GM12865 (cell line): ENCODE measurements around the gene THSD4.
A peak's percentile ranks its signal among the peaks of the same experiment; 100 is the strongest.

Experiments
- DNase-seq: peaks from one replicate; pipeline ENCODE4 v3.0.0; 2010; ENCODE audit warnings: low read depth
- H3K4me3 ChIP-seq: 2 replicates; pipeline ENCODE4 v1.5.1; 2011; ENCODE audit warnings: mild to moderate bottlenecking, low read depth, low read length, control low read depth
- TF ChIP-seq, protein P1 (sequence below): IDR thresholded peaks from 2 replicates; pipeline ENCODE4 v1.5.1; 2011; ENCODE audit warnings: low read length, control low read depth, low read depth, inconsistent platforms; ENCODE audit not compliant: insufficient read depth; ENCODE audit errors: missing control alignments

THSD4 gene

DNA sequence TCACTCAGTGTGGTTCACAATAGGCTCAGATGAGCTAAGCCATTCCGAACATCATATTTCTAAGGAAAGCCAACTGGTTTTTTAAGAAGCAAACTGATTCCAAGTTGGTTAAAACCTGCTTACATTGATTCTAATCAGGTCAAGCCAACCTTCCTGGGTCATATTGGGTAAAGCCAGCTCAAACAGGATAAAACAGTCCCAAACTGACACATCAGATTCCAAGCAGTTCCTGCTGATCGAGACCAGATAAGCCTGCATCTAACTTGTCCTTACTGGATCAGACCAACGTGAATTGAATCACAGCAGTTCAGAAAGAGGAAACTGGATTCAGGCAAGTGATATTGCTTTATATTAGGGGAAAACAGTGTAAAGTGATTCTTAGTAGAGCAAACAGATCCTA lies 18.6 kb upstream of the THSD4 start:
- no peak overlapping the region for H3K4me3 ChIP-seq
- TF ChIP-seq, protein P1, sequence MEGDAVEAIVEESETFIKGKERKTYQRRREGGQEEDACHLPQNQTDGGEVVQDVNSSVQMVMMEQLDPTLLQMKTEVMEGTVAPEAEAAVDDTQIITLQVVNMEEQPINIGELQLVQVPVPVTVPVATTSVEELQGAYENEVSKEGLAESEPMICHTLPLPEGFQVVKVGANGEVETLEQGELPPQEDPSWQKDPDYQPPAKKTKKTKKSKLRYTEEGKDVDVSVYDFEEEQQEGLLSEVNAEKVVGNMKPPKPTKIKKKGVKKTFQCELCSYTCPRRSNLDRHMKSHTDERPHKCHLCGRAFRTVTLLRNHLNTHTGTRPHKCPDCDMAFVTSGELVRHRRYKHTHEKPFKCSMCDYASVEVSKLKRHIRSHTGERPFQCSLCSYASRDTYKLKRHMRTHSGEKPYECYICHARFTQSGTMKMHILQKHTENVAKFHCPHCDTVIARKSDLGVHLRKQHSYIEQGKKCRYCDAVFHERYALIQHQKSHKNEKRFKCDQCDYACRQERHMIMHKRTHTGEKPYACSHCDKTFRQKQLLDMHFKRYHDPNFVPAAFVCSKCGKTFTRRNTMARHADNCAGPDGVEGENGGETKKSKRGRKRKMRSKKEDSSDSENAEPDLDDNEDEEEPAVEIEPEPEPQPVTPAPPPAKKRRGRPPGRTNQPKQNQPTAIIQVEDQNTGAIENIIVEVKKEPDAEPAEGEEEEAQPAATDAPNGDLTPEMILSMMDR: no peak
- DNase-seq: no peak

DNA sequence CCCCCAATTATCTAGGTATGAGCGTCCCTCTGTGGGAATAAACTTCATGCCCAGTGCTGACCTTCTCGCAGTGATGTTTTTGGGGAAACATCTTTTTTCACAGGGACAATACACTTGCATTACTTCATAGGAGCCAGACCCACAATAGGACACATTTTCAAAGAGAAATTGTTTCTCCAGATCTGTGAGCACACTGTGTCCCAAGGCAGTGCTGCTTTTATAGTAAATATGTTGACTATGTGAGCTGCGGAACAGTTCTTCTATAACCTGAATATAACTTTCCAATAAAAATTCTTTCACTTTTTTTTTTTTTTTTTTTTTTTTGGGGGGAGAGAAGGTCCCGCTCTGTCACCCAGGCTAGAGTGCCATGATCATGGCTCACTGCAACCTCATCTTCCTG lies 17.4 kb upstream of the THSD4 start:
- TF ChIP-seq, protein P1: no peak
- no peak overlapping the region for H3K4me3 ChIP-seq
- DNase-seq: no peak

DNA sequence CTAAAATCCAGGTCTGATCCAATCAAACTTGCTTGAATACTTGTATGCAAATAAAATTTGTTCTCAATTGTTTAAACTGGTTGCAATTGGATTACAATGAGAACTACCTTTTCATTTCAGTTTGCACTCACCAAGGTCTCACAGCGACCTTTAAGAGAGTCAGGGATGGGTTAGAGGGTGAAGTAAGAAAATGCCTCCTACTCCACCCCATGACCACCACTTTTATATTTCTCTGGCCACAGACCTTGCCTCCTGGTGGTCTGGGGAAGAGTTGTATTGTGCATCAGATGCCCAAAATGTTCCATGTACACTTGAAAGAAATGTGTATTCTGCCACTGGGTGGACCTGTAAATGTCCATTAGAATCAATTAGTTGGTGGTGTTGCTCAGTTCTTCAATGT lies 16.4 kb upstream of the THSD4 start:
- DNase-seq: no peak
- H3K4me3 ChIP-seq: no peak overlapping the region
- TF ChIP-seq, protein P1: no peak

DNA sequence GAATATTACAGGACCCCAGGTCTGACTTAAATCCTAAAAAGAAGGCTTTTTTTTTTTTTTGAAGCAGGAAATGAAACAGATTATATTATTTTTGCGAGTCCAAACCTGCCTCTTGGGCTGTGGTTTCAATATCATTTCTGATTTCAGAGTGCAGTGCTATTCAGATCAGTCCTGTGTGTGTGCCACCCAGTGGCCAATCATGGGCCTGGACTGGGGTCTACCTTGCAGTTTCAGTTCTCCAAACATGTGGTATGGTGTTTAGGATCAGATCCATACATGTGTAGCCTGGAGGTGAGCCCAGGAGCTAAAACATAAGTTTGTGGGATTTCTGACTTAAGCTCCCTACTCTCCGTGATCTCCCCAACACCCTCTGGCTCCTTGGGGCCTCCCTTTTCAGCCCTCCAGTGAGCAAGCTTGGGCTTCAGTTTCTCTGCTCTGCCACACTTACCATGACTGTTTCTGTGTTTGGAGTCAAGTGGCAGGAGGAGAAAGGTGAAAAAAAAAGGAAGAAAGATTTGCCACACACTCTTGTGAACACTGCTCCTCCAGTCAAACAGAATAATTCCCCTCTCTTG lies 12.1 kb upstream of the THSD4 start:
- TF ChIP-seq, protein P1: peak; percentile 27
- H3K4me3 ChIP-seq: no peak overlapping the region
- DNase-seq: peak; percentile 80

DNA sequence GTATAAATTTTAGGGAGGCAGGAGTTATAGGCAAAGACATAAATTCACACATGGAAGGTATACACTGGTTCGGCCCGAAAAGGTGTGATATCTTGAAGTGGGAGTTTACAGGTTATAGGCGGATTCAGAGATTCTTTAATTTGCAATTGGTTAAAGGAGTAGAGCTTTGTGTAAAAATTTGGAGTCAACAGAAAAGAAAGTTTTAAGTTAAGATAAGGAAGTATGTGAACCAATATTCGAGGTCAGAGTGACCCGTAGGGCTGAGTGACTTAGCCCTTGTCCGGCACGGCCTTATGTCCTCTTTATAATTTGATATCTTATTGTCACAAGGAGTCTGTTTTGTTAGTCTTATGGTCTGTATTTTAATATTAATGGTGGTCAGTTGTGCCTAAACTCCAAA lies 10.6 kb upstream of the THSD4 start:
- TF ChIP-seq, protein P1: no peak
- no peak overlapping the region for H3K4me3 ChIP-seq
- DNase-seq: no peak

DNA sequence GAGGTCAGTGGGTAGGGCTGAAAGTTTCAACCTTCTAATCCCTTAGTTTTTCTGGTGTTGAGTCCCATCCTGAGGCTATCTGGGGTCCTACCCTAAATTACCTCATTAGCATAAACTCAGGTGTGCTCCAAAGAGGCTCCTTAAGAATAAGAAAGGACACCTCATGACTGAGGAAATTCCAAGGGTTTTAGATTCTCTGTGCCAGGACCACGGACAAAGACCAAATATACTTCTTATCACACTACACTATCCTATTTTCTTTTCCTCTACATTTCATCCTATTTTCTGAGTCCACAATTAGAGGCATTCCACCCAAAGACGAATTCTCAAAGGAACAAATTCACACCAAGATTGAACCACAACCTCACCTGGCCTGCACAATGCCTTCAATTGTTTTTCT lies 9.8 kb upstream of the THSD4 start:
- H3K4me3 ChIP-seq: no peak overlapping the region
- DNase-seq: no peak
- TF ChIP-seq, protein P1: no peak

DNA sequence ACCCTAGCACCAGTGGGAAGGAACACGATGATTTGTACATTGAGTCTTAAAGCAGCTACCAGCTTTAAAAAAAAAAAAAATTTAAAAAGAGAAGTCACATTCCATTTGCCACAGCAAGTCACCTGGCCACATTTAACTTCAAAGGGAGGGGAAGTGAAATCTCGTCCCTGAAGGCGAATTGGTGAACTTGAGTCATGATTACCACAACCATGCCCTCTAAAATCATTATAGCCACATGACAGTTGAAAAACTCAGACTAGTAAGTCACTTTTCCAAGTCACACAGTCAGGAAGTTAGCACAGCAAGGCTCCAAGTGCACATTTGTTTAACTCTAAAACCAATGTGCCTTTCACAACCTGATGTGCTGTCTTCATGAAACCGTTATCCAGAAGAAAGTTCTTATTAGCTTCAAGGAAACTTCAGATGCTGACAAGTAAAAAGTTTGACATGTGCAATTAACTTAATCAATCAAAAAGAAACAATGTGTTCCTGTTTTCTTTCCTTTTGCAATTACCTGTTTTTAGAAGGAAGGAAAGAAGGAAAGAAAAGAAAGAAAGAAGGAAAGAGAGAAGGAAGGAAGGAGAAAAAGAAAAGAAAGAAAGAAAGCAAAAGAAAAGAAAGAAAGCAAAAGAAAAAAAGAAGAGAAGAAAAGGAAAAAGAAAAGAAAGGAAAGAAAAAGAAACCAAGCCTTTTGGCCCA lies 8.3 kb upstream of the THSD4 start:
- TF ChIP-seq, protein P1: no peak
- peak; percentile 65 for DNase-seq
- no peak overlapping the region for H3K4me3 ChIP-seq
